Endothelial cell of umbilical vein (primary cell): Measurements from ENCODE around the gene SEC31A.
"Not testable (repeated sequence)": the region's sequence is repeated elsewhere in the genome, so short reads cannot be mapped to it uniquely, and the experiment has no call there.

Experiments
- CTCF ChIP-seq, 2 donors: IDR thresholded peaks; 1 replicate in 1 of 2; 2 replicates in 1 of 2; pipeline ENCODE4 v1.5.1; 2011; ENCODE audit warnings: low read length in 2 of 2, mild to moderate bottlenecking in 2 of 2, moderate library complexity in 2 of 2, control low read depth in 1 of 2, inconsistent platforms in 1 of 2, low read depth in 1 of 2; ENCODE audit not compliant: insufficient read depth in 1 of 2; ENCODE audit errors: extremely low read depth in 1 of 2
- MYC ChIP-seq: IDR thresholded peaks from one replicate; pipeline ENCODE4 v1.6.1; 2011; ENCODE audit warnings: mild to moderate bottlenecking, low read depth, low read length
- POLR2A ChIP-seq: IDR thresholded peaks from 2 replicates; pipeline ENCODE4 v1.6.1; 2012; ENCODE audit warnings: low read depth, mild to moderate bottlenecking, control low read depth, low read length
- POLR2AphosphoS5 ChIP-seq: IDR thresholded peaks from 2 replicates; pipeline ENCODE4 v1.6.1; 2012; ENCODE audit warnings: low read depth, mild to moderate bottlenecking, control low read depth, low read length, moderate library complexity; ENCODE audit not compliant: insufficient read depth
- TF ChIP-seq, protein P1 (sequence below): IDR thresholded peaks from 2 replicates; pipeline ENCODE4 v1.6.1; 2011; ENCODE audit not compliant: insufficient read depth, insufficient read length

- TF ChIP-seq CTCF (IDR thresholded peaks at IDR 0.05; ENCODE audit: extremely low read depth in 1 of 2, insufficient read depth in 1 of 2, low read depth in 1 of 2, low read length in 2 of 2); POLR2AphosphoS5; POLR2A; MYC: not testable (repeated sequence)
- TF ChIP-seq, protein P1, sequence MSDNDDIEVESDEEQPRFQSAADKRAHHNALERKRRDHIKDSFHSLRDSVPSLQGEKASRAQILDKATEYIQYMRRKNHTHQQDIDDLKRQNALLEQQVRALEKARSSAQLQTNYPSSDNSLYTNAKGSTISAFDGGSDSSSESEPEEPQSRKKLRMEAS: not testable (repeated sequence)
These were observed 30.5 kb downstream of the SEC31A start for GRCh38 chr4:82860487-82860886.
